ENCODE results near the gene ATG13. TPM values are rescaled to one million over a fixed set of nuclear protein-coding genes. Genes with fewer than 3 reads are reported as not detected.
"Not testable (repeated sequence)": the region's sequence is repeated elsewhere in the genome, so short reads cannot be mapped to it uniquely, and the experiment has no call there.

Gene ATG13
- 10 to 100 TPM; 60.8 to 79.8 (median 70.3) TPM for polyA plus RNA-seq (ENCODE audit: insufficient read length in 3 of 3)
- long read RNA-seq, donor 1, full-length matches to known transcripts = 6 of 6 reads
- long read RNA-seq, donor 1, partial matches to known transcripts = 0 of 6 reads
- long read RNA-seq, donor 1, other reads (novel, unspliced or antisense) = 0 of 6 reads
- long read RNA-seq, donor 2, full-length matches to known transcripts = 7 of 7 reads
- long read RNA-seq, donor 2, partial matches to known transcripts = 0 of 7 reads
- long read RNA-seq, donor 2, other reads (novel, unspliced or antisense) = 0 of 7 reads
- long read RNA-seq, donor 3, full-length matches to known transcripts = 1 of 9 reads
- long read RNA-seq, donor 3, partial matches to known transcripts = 8 of 9 reads
- long read RNA-seq, donor 3, other reads (novel, unspliced or antisense) = 0 of 9 reads
- long read RNA-seq, donor 4, full-length matches to known transcripts = 1 of 58 reads
- long read RNA-seq, donor 4, partial matches to known transcripts = 57 of 58 reads
- long read RNA-seq, donor 4, other reads (novel, unspliced or antisense) = 0 of 58 reads
- long read RNA-seq, donor 5, full-length matches to known transcripts = 2 of 2 reads
- long read RNA-seq, donor 5, partial matches to known transcripts = 0 of 2 reads
- long read RNA-seq, donor 5, other reads (novel, unspliced or antisense) = 0 of 2 reads
- long read RNA-seq, donor 6, full-length matches to known transcripts = 7 of 24 reads
- long read RNA-seq, donor 6, partial matches to known transcripts = 17 of 24 reads
- long read RNA-seq, donor 6, other reads (novel, unspliced or antisense) = 0 of 24 reads
- long read RNA-seq, donor 7, full-length matches to known transcripts = 6 of 176 reads
- long read RNA-seq, donor 7, partial matches to known transcripts = 170 of 176 reads
- long read RNA-seq, donor 7, other reads (novel, unspliced or antisense) = 0 of 176 reads
- long read RNA-seq, donor 8, full-length matches to known transcripts = 1 of 12 reads
- long read RNA-seq, donor 8, partial matches to known transcripts = 6 of 12 reads
- long read RNA-seq, donor 8, other reads (novel, unspliced or antisense) = 5 of 12 reads
- long read RNA-seq, donor 9, full-length matches to known transcripts = 3 of 13 reads
- long read RNA-seq, donor 9, partial matches to known transcripts = 10 of 13 reads
- long read RNA-seq, donor 9, other reads (novel, unspliced or antisense) = 0 of 13 reads
- long read RNA-seq, donor 10, full-length matches to known transcripts = 2 of 32 reads
- long read RNA-seq, donor 10, partial matches to known transcripts = 17 of 32 reads
- long read RNA-seq, donor 10, other reads (novel, unspliced or antisense) = 13 of 32 reads
- long read RNA-seq, donor 11, full-length matches to known transcripts = 4 of 10 reads
- long read RNA-seq, donor 11, partial matches to known transcripts = 6 of 10 reads
- long read RNA-seq, donor 11, other reads (novel, unspliced or antisense) = 0 of 10 reads
- long read RNA-seq, donor 12, full-length matches to known transcripts = 10 of 15 reads
- long read RNA-seq, donor 12, partial matches to known transcripts = 5 of 15 reads
- long read RNA-seq, donor 12, other reads (novel, unspliced or antisense) = 0 of 15 reads
- long read RNA-seq, donor 13 = 0 reads
- long read RNA-seq, donor 14 = 0 reads
- long read RNA-seq, donor 15, full-length matches to known transcripts = 5 of 5 reads
- long read RNA-seq, donor 15, partial matches to known transcripts = 0 of 5 reads
- long read RNA-seq, donor 15, other reads (novel, unspliced or antisense) = 0 of 5 reads
- long read RNA-seq, donor 16, full-length matches to known transcripts = 7 of 7 reads
- long read RNA-seq, donor 16, partial matches to known transcripts = 0 of 7 reads
- long read RNA-seq, donor 16, other reads (novel, unspliced or antisense) = 0 of 7 reads

- DNase-seq = peak; percentile 90
Measured at GRCh38 chr11:46617134-46617971, at the start of gene ATG13, which contains the start of gene HARBI1. ATG13 (plus strand) TSS chr11:46617553; CDS start chr11:46644292, 26,739 bp downstream. HARBI1 (minus strand) TSS chr11:46617227; CDS start chr11:46616237, 990 bp downstream.

GRCh38 chr11:46570790-46571398 is 46.5 kb upstream of the ATG13 start:
- no peak for DNase-seq

- DNase-seq = no peak
Measured at GRCh38 chr11:46574656-46575055, 42.7 kb upstream of the ATG13 start.

GRCh38 chr11:46577058-46577457 is 40.3 kb upstream of the ATG13 start:
- DNase-seq = no peak

GRCh38 chr11:46582588-46582987 is 34.8 kb upstream of the ATG13 start:
- no peak for DNase-seq

GRCh38 chr11:46583513-46583912 is 33.8 kb upstream of the ATG13 start:
- DNase-seq = not testable (repeated sequence)

- DNase-seq = no peak
Measured at GRCh38 chr11:46588131-46588530, 29.2 kb upstream of the ATG13 start.

GRCh38 chr11:46588915-46589314 is 28.4 kb upstream of the ATG13 start:
- no peak for DNase-seq

- no peak for DNase-seq
Measured at GRCh38 chr11:46590740-46591605, 26.4 kb upstream of the ATG13 start.

- DNase-seq = peak; percentile 94
Measured at GRCh38 chr11:46593550-46594373, 23.6 kb upstream of the ATG13 start, which contains the start of gene AMBRA1. AMBRA1 (minus strand) TSS chr11:46594023; CDS start chr11:46548380, 45,643 bp downstream.

- DNase-seq = no peak
Measured at GRCh38 chr11:46594374-46594700, 23.0 kb upstream of the ATG13 start.

GRCh38 chr11:46594785-46595184 is 22.6 kb upstream of the ATG13 start:
- no peak for DNase-seq

- no peak for DNase-seq
Measured at GRCh38 chr11:46597155-46597554, 20.2 kb upstream of the ATG13 start.

- no peak for DNase-seq
Measured at GRCh38 chr11:46597609-46598219, 19.6 kb upstream of the ATG13 start.

GRCh38 chr11:46599340-46600193 is 17.8 kb upstream of the ATG13 start:
- no peak for DNase-seq
